ENCODE results near the gene SLFN13. TPM values are rescaled to one million over a fixed set of nuclear protein-coding genes. Genes with fewer than 3 reads are reported as not detected.
"Not testable (repeated sequence)": the region's sequence is repeated elsewhere in the genome, so short reads cannot be mapped to it uniquely, and the experiment has no call there.

Gene SLFN13
- total RNA-seq, 1 experiment from 2014 or later, result 0.10 TPM

- TF ChIP-seq ZBTB33 (IDR thresholded peaks at IDR 0.05; ENCODE audit: extremely low read depth, insufficient replicate concordance, low read length), result no peak
- TF ChIP-seq SIN3A (IDR thresholded peaks at IDR 0.05; ENCODE audit: low read depth), result no peak
- TF ChIP-seq ELF1 (IDR thresholded peaks at IDR 0.05; ENCODE audit: borderline replicate concordance, low read depth), result no peak
- TF ChIP-seq EGR1 (IDR thresholded peaks at IDR 0.05; ENCODE audit: low read depth), result no peak
Measured at GRCh38 chr17:35423761-35424160, 24.8 kb downstream of the SLFN13 start (continued).

- H3K4me3 ChIP-seq (replicated peaks in 1 of 2; ENCODE audit: low read depth in 1 of 2, low read length in 2 of 2); CTCF ChIA-PET; BruUV-seq (replicated peaks); DNase-seq (ENCODE audit: low read depth, low spot score); H3K4me2 ChIP-seq (ENCODE audit: low read length); H3K27ac ChIP-seq (ENCODE audit: low read depth, low read length); H3K9me2 ChIP-seq (ENCODE audit: insufficient read depth); H3K4me1 ChIP-seq (ENCODE audit: control insufficient read depth in 1 of 2, insufficient read depth in 2 of 2, low read length in 2 of 2); intact Hi-C loops (cut with micrococcal nuclease); H2AFZ ChIP-seq (ENCODE audit: low read depth, low read length, poor library complexity, severe bottlenecking); POLR2A ChIA-PET; RAD21 ChIA-PET (ENCODE audit: low non-redundant PET in 1 of 2, low total read pairs in 2 of 2, uncharacterized antibody in 2 of 2, unreplicated experiment in 2 of 2); H3K79me2 ChIP-seq (ENCODE audit: insufficient read depth, low read length); H4K20me1 ChIP-seq (ENCODE audit: insufficient read depth); H3K36me3 ChIP-seq (ENCODE audit: control insufficient read depth in 1 of 2, insufficient read depth in 2 of 2, low read length in 2 of 2); H3K9me3 ChIP-seq (ENCODE audit: control insufficient read depth in 1 of 2, insufficient read depth in 1 of 2, low read depth in 1 of 2, low read length in 2 of 2); H3K9ac ChIP-seq (ENCODE audit: low read length); ATAC-seq: not testable (repeated sequence)
- peaks cover 32% of the 10 kb centered on the region for H3K27me3 ChIP-seq (ENCODE audit: insufficient read depth, low read length)
Measured at GRCh38 chr17:35421069-35421468, 27.5 kb downstream of the SLFN13 start.

GRCh38 chr17:35416659-35417058 is 31.9 kb downstream of the SLFN13 start:
- DNase-seq (ENCODE audit: low read depth, low spot score), result no peak
- Histone ChIP-seq H3K36me3 (ENCODE audit: control insufficient read depth in 1 of 2, insufficient read depth in 2 of 2, low read length in 2 of 2) (no peaks in the 10 kb centered on the region), H3K4me1 (ENCODE audit: control insufficient read depth in 1 of 2, insufficient read depth in 2 of 2, low read length in 2 of 2) (no peaks in the 10 kb centered on the region), H3K27ac (ENCODE audit: low read depth, low read length) (no peak overlapping the region), H3K4me2 (ENCODE audit: low read length) (no peak overlapping the region), H3K9me2 (ENCODE audit: insufficient read depth) (no peaks in the 10 kb centered on the region), H3K27me3 (ENCODE audit: insufficient read depth, low read length) (peaks cover 23% of the 10 kb centered on the region), H2AFZ (ENCODE audit: low read depth, low read length, poor library complexity, severe bottlenecking) (no peak overlapping the region), H3K9ac (ENCODE audit: low read length) (no peak overlapping the region), H3K9me3 (ENCODE audit: control insufficient read depth in 1 of 2, insufficient read depth in 1 of 2, low read depth in 1 of 2, low read length in 2 of 2) (no peaks in the 10 kb centered on the region), H3K79me2 (ENCODE audit: insufficient read depth, low read length) (no peaks in the 10 kb centered on the region), H4K20me1 (ENCODE audit: insufficient read depth) (no peaks in the 10 kb centered on the region), H3K4me3 (replicated peaks in 1 of 2; ENCODE audit: low read depth in 1 of 2, low read length in 2 of 2) (no peak overlapping the region)
- no TSS peak for BruUV-seq (replicated peaks)
- RAD21 ChIA-PET (ENCODE audit: low non-redundant PET in 1 of 2, low total read pairs in 2 of 2, uncharacterized antibody in 2 of 2, unreplicated experiment in 2 of 2), result no interaction called here
- no peak for ATAC-seq
- POLR2A ChIA-PET, result no interaction called here
- CTCF ChIA-PET, result no interaction called here
- intact Hi-C loops (cut with micrococcal nuclease), result no loop called here
- TF ChIP-seq REST (IDR thresholded peaks at IDR 0.05; ENCODE audit: low read depth) (no peak), EZH2 (IDR thresholded peaks at IDR 0.05) (no peak), ZBTB33 (IDR thresholded peaks at IDR 0.05; ENCODE audit: extremely low read depth, insufficient replicate concordance, low read length) (no peak), RAD21 (IDR thresholded peaks at IDR 0.05; ENCODE audit: low read depth) (no peak), ZNF274 (IDR thresholded peaks at IDR 0.05; ENCODE audit: low read depth, low read length) (no peak)
